ENCODE data around the gene IDH2.
"Not testable (repeated sequence)": the region's sequence is repeated elsewhere in the genome, so short reads cannot be mapped to it uniquely, and the experiment has no call there.

The IDH2 gene

GRCh38 chr15:90113166-90113565 is 10.9 kb upstream of the IDH2 start:
- DNase-seq: no peak

- DNase-seq: not testable (repeated sequence)
These were observed 7.0 kb upstream of the IDH2 start for GRCh38 chr15:90109163-90109751.

- not testable (repeated sequence) for DNase-seq
These were observed 5.8 kb upstream of the IDH2 start for GRCh38 chr15:90108038-90108437.

- peak; percentile 10 for DNase-seq
These were observed 4.4 kb upstream of the IDH2 start for GRCh38 chr15:90106522-90107117.

GRCh38 chr15:90105521-90105920 is 3.3 kb upstream of the IDH2 start:
- no peak for DNase-seq

- DNase-seq: no peak
These were observed 2.3 kb upstream of the IDH2 start for GRCh38 chr15:90104551-90104950.

- no peak for DNase-seq
These were observed 1.5 kb upstream of the IDH2 start for GRCh38 chr15:90103701-90104329.

- peak; percentile 25 for DNase-seq
These were observed 919 bp downstream of the IDH2 start for GRCh38 chr15:90101130-90101968.

GRCh38 chr15:90099868-90100831 is 2.1 kb downstream of the IDH2 start:
- DNase-seq: no peak

GRCh38 chr15:90099072-90099867 is 3.0 kb downstream of the IDH2 start:
- DNase-seq: no peak

- no peak for DNase-seq
These were observed 4.8 kb downstream of the IDH2 start for GRCh38 chr15:90097475-90097874.

- DNase-seq: no peak
These were observed 6.7 kb downstream of the IDH2 start for GRCh38 chr15:90095521-90095959.

GRCh38 chr15:90091156-90091931 is 10.9 kb downstream of the IDH2 start:
- DNase-seq: no peak

- no peak for DNase-seq
These were observed 11.9 kb downstream of the IDH2 start for GRCh38 chr15:90090226-90090848.

GRCh38 chr15:90087454-90088154 is 14.7 kb downstream of the IDH2 start:
- DNase-seq: no peak

GRCh38 chr15:90086868-90087268 is 15.4 kb downstream of the IDH2 start:
- no peak for DNase-seq

GRCh38 chr15:90085565-90085964 is 16.7 kb downstream of the IDH2 start:
- no peak for DNase-seq

- DNase-seq: no peak
These were observed 17.3 kb downstream of the IDH2 start for GRCh38 chr15:90084876-90085423.

- DNase-seq: no peak
These were observed 18.2 kb downstream of the IDH2 start for GRCh38 chr15:90083954-90084607.

All from NCI-H446 treated with DMSO at 0.1 percent for 48 hours (cell line).